Kidney (tissue), 14 donors: Measurements from ENCODE around the gene PTGDR. TPM values are rescaled to one million over a fixed set of nuclear protein-coding genes. Genes with fewer than 3 reads are reported as not detected.

ENCODE experiments used
- DNase-seq, 5 donors: peaks; one replicate each; pipeline ENCODE4 v3.0.0-alpha.2; 2013 to 2020
- FAIRE-seq: peaks from 2 replicates; lab custom pipeline; 2012; peaks lifted over from hg19 to GRCh38; lab: Jason Lieb, UNC
- H3K27ac ChIP-seq, 2 donors: one replicate each; pipeline ENCODE4 v1.7.0; 2013; ENCODE audit warnings: low read depth in 2 of 2, low read length in 2 of 2, inconsistent platforms in 1 of 2
- H3K27me3 ChIP-seq: one replicate; pipeline ENCODE4 v1.7.1; 2013; ENCODE audit warnings: low read length, inconsistent platforms; ENCODE audit not compliant: control insufficient read depth, insufficient read depth
- H3K36me3 ChIP-seq, 3 donors: one replicate each; pipeline versions ENCODE4 v1.7.0 to v1.7.1; 2013; ENCODE audit warnings: low read length in 3 of 3, control low read depth in 1 of 3, inconsistent platforms in 1 of 3; ENCODE audit not compliant: insufficient read depth in 3 of 3, control insufficient read depth in 2 of 3
- H3K4me1 ChIP-seq, 3 donors: one replicate each; pipeline versions ENCODE4 v1.7.0 to v1.7.1; 2013; ENCODE audit warnings: low read length in 3 of 3, inconsistent platforms in 1 of 3, low read depth in 1 of 3; ENCODE audit not compliant: control insufficient read depth in 2 of 3, insufficient read depth in 2 of 3
- H3K4me3 ChIP-seq, 3 donors: one replicate each; pipeline versions ENCODE4 v1.7.0 to v1.8.1; 2013; ENCODE audit warnings: low read length in 3 of 3, control low read depth in 1 of 3, inconsistent platforms in 1 of 3
- H3K9ac ChIP-seq, 3 donors: one replicate each; pipeline versions ENCODE4 v1.7.0 to v1.7.1; 2013; ENCODE audit warnings: low read length in 3 of 3, control low read depth in 1 of 3, inconsistent platforms in 1 of 3
- H3K9me3 ChIP-seq, 3 donors: one replicate each; pipeline versions ENCODE4 v1.7.0 to v1.7.1; 2013; ENCODE audit warnings: low read length in 3 of 3, control low read depth in 1 of 3, inconsistent platforms in 1 of 3; ENCODE audit not compliant: control insufficient read depth in 2 of 3, insufficient read depth in 1 of 3
- CTCF ChIP-seq: IDR thresholded peaks from 3 replicates; pipeline ENCODE4 v1.5.1; 2012; ENCODE audit warnings: mild to moderate bottlenecking, moderate library complexity, borderline replicate concordance; ENCODE audit not compliant: insufficient read depth; ENCODE audit errors: extremely low read depth
- intact Hi-C: fragments of 100-400 bp; cut with DNase I; formaldehyde crosslinking; loops from one replicate; pipeline ENCODE4 v1.11.1; 2022
- polyA plus RNA-seq: library from polyadenylated mRNA; stranded (reverse); fragments of 350-450 nt; fragmentation: Illumina TruSeq; extraction: RNeasy Lipid Tissue Mini Kit (QIAGEN cat#74804); gene quantifications from one replicate; pipeline ENCODE4 v1.2.3, GENCODE V29; 2014; ENCODE audit warnings: low read depth, low replicate concordance; ENCODE audit not compliant: insufficient read depth
- total RNA-seq: library from RNA; stranded (reverse); fragmentation: NEBNext Ultra II Directional; extraction: Animal tissue kit (Norgen Biotek cat#: 25700); gene quantifications from one replicate; pipeline ENCODE4 v1.2.1, GENCODE V29; 2021
- donor health status: control.
- donor health status: control.
- donor health status: control.
- donor health status: control.
- donor health status: control.
- donor health status: DM: yes; HTN: yes; CAD: no.
- donor health status: Normal renal cell carcinoma (clear cell type).

The PTGDR gene
- total and polyA plus RNA-seq, 2 donors from 2014 or later = 0.22 to 3.1 TPM

- intact Hi-C loops = loop anchor here (5.0 kb wide), 1 partner anchor 178 kb away; no protein-coding TSS in a partner anchor
- Histone ChIP-seq H3K36me3 (no peaks in the 10 kb centered on the region), H3K9ac (no peak overlapping the region), H3K27ac (no peak overlapping the region), H3K9me3 (no peaks in the 10 kb centered on the region), H3K27me3 (no peaks in the 10 kb centered on the region), H3K4me3 (no peak overlapping the region), H3K4me1 (no peaks in the 10 kb centered on the region)
- TF ChIP-seq CTCF = peak; percentile 65
- FAIRE-seq = peak; percentile 99
- DNase-seq = peak in 2 of 5 donors; percentile 64 to 74
Observed at GRCh38 chr14:52299692-52300278, 32.3 kb downstream of the PTGDR start.

- intact Hi-C loops = no loop called here
- no peak for DNase-seq
- H3K4me1 ChIP-seq = no peaks in the 10 kb centered on the region
- H3K27ac ChIP-seq = no peak overlapping the region
- no peaks in the 10 kb centered on the region for H3K36me3 ChIP-seq
- H3K9me3 ChIP-seq = no peaks in the 10 kb centered on the region
- TF ChIP-seq CTCF = no peak
- H3K27me3 ChIP-seq = no peaks in the 10 kb centered on the region
- no peak overlapping the region for H3K4me3 ChIP-seq
- no peak overlapping the region for H3K9ac ChIP-seq
- FAIRE-seq = no peak
Observed at GRCh38 chr14:52303236-52303635, 35.7 kb downstream of the PTGDR start.

GRCh38 chr14:52304248-52304904 lies 36.9 kb downstream of the PTGDR start:
- FAIRE-seq (no peak), DNase-seq (no peak)
- Histone ChIP-seq H3K4me3 (no peak overlapping the region), H3K9ac (no peak overlapping the region), H3K27ac (no peak overlapping the region), H3K9me3 (no peaks in the 10 kb centered on the region), H3K36me3 (no peaks in the 10 kb centered on the region), H3K4me1 (no peaks in the 10 kb centered on the region), H3K27me3 (no peaks in the 10 kb centered on the region)
- TF ChIP-seq CTCF = no peak
- intact Hi-C loops = no loop called here
